Measurements from ENCODE around the gene DCC.

DCC gene

DNA sequence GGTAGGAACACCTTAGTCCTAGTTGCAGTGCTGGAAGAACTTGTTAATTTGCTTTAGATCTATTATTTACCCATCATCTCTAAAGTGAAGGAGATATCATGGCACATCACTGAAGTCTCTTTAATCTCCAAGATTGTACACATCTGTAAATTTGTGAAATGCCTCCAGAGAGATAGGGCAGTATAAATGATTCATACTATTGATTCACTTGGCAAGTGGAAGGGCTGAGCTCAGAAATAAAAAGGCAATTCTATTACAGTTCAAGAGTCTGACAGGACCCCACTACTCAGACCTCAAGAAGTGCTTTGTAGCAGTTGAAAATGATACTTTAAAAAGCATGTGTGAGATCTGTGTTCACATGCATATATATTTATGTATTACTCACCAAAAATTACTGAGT, 489.3 kb downstream of the DCC start:
- no peak for DNase-seq

DNA sequence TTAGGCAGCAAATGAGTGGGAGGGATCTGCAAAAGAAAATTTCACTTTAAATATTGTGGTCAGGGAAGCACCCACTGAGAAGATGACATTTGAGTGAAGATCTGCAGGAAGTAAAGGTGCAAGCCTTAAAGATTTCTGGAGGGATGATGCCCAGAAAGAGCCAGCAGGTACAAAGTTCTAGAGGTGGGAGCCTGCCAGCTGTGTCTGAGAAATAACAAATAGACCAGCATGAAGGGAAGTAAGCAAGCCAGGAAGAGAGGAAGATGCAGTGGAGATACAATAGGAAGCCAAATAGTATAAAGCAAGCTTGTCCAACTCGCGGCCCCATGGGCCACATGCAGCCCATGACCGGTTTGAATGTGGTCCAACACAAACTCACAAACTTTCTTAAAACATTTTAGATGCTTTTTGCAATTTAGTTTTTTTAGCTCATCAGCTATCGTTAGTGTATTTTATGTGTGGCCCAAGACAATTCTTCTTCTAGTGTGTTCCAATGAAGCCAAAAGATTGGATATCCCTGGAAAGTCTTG, 489.9 kb downstream of the DCC start:
- DNase-seq: no peak

DNA sequence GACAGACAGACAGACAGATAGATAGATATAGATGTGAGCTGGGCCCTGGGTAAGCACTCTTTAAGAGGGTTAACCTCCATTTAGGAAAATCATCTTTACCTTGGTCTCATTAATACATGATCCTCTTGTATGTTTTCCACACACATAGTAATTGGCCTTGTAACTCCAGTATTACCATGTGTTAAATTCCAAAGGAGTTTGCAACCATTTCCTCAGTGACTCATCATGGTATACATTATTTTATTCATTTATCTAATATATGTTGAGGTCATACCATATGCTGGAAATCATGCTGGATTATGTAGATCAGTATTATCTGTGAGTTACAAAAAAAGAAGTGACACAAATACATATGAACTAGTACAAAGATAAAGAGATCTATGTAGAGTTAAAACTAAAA, 504.3 kb downstream of the DCC start:
- no peak for DNase-seq

DNA sequence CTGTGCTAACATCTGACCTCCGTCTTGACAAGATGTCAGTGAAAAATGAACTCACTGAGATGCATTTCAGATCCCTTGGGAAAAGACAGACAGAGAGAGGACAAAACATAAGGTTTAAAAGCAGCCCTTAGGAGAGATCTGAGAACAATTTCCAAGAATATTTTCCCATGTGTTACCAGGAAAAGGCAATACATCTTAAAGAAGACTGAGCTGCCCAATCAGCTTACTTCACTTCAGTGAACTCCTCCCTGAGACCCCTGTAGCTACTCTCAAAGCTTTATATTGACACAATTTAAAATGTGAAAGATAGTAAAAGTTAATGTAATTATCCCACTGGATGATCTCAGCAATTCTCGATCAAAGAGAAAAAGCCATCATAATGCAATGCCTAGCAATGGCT, 505.0 kb downstream of the DCC start:
- no peak for DNase-seq

DNA sequence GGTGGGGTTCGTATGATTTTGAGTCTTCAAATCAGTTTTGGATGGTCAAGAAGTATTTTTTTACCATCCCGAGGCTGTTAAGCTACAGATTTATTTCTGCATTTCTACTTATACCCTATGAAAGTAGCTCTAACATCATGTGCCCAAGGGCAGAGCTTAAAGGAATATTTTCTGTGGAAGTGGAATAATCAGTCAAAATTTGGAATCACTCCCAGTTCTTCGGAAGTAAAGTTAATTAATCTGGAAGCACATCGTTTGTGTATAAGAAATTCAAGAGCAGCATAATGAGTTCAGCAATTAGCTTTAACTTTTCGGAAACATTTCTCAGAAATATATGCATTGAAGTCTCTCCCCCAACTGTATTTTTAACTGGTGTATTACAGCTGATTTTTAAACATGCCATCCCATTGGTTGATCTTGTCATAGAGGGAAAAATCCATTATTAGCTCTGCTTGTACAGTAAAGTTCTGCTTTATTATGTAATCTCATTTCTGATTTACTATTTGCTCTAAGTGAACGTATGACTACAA, 510.1 kb downstream of the DCC start:
- DNase-seq: no peak

DNA sequence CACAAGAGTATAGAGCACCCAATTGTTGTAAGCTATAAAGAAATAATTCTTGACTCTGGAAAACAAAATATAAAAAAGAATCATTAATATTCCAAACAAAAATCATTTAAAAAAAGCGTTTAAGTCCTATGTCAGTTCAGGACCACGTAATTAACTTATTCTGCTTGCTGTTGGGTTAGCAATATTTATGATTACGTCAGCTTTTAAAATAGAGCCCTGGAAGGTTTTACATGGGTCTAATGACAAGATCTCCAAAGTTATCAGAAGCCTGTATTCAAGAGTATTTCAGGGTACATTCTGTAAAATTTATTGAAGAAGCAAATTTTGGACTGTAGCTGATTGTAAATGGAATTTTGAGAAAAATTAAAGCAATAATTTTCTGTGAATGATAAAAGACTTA, 521.6 kb downstream of the DCC start:
- no peak for DNase-seq

DNA sequence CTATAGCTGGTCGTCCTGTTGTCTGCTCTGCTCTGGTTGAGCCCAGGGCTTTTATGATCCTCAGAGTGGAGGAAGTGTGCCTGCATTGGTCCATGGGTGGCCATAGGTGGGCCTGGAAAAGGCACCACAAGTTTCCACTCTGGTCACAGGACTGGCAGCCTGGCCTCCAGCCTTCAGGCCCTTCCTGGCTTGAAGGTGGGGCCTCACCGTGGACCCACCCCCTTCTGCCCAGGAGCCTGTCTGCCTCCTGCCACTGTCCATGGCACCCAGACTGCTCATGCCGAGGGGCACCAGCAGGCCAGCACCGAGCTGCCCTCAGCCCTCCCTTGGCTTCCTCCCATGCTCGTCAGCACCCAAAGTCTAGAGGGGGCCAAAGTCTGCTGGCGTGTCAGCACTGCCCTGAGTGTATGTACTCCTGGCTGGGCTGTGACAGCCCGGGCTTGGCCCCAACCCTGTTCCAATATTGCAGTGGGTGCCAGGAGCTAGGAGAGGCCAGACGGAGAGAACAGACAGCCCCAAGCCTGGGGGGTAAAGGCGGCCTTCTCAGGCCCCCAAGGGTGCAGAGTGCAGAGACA, 529.4 kb downstream of the DCC start:
- no peak for DNase-seq

DNA sequence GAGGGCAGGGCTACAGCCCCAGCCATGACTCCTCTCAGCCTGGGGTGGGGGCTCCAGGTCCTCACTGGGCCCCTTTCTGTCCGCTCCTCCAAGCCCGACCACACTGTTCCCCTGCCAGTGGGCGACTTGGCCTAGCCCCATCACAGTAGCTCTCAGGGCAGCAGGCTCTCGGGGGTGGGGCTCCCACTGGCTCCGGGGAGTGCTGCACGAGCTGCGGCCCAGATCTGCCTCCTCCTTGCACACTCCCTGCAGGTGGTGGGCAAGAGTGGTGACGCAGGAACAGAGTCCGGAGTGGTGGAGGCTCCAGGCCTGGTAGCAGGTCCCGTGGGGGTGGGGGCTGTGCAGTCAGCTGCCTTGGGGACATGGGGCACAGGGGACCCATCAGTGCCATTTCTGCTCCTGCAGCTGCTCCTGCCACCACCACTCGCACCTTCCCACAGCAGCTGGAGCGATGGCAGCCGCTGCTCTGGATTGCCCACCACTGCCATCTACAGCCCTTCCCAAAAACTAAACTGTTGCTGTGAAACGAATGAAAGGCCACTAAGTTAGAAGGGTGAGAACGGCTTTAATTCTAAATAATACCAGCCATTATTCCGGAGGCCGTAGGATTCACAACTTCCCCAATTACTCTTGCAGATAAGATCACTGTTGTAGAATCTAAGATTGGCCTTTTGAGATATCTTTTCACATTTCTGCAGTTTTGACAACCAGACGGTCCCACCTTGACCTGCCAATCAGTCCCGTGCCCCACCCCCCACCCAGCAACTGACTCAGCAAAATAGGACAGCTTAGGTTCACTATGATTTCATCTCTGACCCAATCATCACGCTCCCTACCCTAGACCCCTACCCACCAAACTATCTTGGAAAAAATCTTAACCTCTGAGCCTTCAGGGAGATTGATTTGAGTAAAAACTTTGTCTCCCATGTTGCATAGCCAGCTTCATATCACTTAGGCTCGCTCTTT, 530.2 kb downstream of the DCC start:
- no peak for DNase-seq

DNA sequence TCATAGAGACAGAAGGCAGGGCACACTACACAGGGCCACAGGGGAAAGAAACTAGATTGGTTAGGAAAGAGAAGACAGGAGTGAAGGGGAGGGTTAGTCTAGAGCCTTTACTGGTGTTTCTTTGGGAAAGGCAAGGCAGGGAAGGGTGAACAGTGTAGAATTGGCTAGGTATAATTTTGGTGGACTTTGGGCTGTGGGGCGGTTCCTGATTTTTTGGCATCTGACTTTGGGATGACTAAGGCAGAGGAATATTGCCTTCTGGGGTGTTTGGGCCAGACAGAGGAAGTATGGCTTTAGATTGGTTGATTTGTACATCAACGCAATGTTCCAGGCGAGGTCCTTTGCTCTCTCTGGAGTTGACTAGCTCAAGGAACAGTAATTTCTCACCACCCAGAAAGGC, 534.8 kb downstream of the DCC start:
- no peak for DNase-seq

DNA sequence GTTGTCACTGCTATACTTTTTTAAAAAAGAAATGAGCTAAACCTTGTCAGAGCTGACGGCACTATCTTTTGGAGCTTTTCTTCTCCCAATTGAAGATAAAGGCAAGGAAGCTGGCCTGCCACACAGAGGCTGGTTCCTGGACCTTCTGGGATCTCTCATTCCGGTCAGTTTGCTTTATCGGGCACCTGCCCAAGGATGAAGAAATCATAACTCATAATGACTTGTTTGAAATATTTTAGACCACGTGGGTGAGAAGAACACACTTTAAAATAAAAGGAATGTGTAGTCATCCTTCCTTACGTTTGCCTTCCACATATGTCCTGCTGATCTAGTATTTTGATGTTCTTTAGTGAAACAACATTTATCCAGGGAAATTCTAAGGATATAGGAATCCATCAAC, 535.7 kb downstream of the DCC start:
- no peak for DNase-seq

DNA sequence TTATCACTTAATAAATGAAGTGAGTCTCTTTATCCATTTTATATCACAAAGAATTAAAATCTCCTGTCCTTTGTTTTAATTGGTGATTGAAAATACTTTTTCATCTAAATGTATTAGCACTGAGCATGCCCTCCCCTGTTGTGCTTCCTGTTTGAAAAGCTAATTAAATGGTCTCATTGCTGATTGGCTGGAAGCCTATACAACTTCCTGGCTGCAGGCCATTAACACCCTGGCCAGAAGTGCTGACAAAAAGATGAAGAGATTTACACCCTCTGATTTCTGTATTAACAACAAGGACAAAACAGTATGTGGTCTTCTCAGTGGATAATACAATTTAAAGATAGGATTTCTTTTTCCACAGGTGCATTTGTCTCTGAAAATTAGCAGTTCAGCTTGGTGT, 548.0 kb downstream of the DCC start:
- DNase-seq: no peak

DNA sequence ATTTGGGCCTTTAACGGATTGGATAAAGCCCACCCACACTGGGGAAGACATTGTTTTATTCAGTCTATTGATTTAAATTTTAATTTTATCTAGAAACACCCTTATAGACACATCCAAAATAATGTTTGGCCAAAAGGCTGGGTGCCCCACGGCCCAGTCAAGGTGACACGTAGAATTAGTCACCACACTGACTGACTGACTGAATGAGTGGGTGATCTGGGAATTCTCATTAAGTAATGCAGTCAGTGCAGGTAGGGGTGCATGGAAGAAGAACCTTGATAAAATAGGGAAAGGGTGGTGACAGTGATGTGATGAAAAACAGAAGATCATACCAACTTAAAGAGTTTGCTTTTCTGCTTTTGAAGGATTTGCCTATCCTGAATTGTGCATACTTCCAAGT, 554.8 kb downstream of the DCC start:
- no peak for DNase-seq

DNA sequence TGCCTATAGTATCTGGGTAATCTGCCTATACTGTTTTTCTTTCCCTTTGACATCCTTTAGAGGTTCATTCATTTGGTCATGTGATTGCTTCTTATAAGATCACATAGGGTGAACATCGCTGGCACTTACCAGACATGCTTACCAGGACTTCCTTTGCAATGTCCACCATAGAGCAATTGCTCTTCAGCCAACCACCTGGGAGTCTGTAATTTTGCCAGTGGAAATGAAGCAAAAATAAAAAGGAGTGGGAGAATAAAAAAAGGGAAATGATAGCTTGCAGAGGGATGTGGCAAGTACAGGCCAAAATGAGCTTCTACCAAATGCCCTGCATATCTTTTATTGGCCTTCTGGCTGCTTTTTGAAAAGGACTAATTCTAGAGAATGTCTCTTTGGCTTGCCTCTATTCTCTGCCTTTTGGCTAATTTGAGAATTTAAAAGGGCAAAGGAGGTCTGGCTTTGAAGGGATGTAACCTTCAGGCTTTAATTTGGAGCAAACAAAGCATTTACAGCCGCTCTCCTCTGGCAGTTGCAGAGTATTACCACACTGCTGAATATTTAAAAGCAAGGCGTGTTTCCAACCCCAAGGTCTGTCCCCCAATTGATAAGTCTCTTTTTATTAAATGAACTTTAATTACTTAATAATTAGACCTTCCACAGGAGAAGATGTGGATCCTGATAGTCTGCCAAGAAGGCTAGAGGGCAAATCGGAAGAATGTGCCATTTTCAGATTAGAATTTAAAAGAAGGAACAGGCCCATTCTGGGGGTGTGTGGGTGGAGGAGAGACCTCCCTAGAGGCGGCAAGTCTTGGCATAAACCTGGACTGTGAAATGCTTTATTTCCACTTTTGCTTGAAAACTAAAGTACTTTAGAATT, 557.9 kb downstream of the DCC start:
- DNase-seq: no peak

DNA sequence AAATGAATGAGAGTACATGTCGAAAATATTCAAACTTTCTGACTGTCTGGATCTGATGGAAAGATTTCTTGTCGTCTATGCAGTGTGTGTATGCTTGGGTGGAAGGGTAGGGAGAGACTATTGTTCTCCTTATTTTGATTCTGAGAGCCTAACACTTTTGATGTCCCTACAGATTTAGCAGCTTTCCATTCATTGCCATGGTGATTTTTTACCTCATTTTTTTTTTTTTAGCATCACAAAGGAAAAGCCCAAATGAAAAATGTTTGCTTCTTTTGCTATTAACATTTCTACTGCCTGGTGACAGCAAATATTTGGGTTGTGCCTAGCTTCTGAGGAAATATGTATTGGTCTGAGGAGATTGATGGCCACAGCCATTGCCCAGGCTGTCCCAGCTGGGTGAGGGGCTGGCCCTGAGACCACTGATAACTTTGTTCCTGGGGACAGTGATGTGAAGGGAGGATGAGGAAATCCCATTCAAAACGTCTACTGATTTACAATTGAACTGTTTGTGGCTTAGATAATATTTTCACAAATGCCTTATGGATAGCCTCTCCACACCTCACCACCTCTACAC, 558.6 kb downstream of the DCC start:
- DNase-seq: no peak

DNA sequence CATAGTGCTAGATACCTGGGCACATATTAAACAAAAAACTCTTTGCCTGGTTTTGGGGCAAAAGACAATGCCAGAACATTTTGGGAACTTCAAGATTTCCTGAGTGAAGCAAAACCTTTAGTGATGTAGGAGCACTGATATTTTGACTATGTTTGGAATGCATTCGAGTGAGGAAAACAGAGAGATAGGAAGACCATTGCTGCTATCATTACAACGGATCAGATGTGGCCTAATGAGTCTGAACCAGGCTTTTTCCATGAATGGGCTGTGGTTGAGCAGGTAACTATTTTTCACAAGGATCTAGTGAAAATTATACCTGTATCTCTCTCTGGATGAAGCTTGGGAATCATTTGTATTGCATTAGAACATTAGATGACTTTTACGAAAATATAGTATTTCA, 562.2 kb downstream of the DCC start:
- no peak for DNase-seq

DNA sequence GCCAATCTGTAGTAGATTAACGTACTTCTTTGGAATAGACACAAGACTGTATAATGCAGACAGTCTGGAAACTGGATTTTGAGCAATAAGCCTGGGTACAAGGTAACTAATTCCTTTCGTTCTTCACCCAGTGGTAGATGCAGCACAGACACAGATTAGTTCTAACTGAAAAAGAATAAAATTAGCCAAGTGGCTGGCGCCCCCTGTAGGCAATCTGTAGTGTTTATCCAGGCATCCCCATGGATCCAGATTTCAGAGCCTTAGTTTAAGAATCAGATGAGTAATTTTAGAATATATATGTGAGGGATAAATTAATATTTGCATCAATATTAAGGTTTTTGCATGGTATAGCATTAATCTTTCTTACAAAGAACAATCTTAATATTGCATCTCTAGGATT, 563.9 kb downstream of the DCC start:
- peak; percentile 33 to 38 for DNase-seq

DNA sequence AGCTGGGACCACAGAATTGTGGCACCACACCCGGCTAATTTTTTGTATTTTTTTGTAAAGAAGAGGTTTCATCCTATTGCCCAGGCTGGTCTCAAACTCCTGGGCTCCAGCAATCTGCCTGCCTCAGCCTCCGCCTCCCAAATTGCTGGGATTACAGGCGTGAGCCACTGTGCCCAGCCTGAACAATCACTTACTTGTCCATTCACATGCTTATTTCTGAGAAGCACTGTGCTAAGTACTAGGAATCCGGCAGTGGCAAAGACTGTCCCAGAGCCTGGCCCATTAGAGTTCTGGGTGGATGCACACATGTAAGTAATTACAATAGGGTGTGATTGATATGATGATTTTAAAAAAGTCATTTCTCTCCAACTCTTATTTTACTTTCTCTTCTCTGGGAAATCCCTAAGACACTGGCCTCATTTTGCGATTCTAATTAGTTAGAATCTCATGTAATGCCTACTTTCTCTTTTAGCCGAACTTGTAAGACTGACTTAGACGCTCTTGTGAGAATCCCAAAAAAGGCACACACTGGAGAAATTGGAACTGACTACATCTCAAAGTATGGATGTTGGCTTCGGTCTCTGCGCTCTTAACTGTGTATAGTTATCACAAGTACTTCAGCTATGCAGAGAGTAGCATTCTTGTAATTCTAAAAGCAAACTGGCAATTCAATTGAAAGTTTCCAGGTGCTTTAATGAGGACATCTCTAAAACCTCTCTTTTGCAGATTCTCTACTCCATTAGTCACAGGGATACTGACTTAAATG, 567.7 kb downstream of the DCC start:
- DNase-seq: no peak

DNA sequence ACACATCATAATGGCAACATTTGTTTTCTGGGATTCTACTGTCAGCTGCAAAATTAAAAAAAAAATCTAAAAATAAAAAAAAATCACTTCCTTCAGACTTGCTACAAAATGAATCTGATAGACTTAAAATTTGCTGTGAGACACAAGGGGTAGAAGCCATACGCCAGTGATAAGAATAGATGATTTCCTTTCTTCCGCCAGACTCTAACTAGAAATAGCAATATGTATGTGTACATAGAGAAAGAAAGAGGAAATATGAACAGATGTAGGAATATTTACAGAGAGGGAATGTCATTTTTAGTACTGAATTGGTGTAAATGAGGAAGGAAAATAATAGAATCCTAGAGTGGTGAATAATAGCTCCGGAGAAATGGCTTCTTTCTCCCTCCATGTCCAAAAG, 574.2 kb downstream of the DCC start:
- no peak for DNase-seq

DNA sequence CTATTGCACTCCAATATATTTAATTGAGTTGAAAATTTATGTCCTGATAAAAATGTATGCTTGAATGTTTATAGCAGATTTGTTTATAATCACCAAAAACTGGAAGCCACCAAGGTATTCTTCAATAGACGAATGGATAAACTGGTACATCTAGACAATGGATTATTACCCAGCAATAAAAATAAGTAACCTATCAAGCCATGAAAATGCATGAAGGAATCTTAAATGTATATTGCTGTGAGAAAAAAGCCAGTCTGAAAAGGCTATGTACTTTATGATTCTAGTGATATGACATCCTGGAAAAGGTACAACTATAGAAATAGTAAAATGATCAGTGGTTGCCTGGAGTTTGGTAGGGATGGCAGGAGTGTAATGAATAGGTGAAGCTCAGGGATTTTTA, 580.7 kb downstream of the DCC start:
- no peak for DNase-seq

DNA sequence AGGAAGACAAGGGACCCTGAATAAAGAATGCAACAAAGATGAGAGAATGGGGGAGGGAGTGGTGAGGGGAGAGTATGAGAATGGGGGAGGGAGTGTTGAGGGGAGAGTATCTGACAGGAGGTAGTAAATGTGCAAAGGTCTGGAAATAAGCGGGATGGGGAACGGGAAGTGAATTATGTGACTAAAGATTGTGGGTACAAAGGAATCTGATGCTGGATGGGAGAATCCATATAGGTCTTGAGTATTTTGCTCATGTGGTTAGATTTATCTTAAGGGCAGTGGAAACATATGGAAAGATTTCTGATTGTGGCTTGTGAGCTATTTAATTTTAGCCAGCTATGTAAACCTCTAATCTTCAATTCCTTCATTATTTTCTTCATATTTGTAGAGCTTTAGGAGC, 593.4 kb downstream of the DCC start:
- DNase-seq: no peak

DNA sequence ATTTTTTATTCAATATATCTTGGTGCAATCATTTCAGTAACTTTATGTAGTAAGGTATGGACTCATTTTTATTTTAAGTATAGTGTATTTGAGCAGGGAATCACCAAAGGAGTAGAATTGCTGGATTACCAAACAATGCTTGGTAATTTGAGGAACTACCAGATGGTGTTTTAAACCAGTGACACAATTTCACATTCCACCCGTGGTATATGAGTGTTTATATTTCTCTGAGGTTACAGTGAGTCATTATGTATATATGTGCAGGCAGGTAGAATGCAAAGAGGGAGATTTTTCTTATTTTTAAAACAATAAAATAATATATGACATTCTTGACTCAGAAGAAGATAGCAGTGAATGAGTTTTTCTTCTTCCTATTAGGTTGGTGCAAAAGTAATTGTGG, 596.9 kb downstream of the DCC start:
- DNase-seq: no peak

DNA sequence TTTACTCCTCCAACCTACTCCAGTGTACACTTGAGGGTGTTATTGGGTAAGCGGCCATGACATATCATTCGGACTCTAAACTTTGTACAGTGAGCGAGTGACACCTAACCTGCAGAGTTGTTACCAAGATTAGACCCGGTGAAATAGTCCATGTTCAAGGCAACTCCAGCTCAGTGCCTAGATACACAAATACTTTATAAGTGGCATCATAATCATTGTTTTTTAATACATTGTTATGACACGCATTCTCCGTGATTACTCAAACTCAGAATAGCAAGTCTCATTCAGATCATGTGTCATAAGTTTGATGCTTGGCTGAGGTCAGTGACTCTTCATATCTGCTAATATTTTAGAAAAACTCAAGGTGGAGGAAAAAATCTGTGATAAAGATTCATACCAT, 597.8 kb downstream of the DCC start:
- no peak for DNase-seq

All from AML-193 (cell line).